A172 (cell line): ENCODE data around the gene PALS2. TPM values are rescaled to one million over a fixed set of nuclear protein-coding genes. Genes with fewer than 3 reads are reported as not detected.

Experiments
- DNase-seq: peaks from one replicate; pipeline ENCODE4 v3.0.0-alpha.2; 2015; ENCODE audit warnings: low spot score
- total RNA-seq: library from RNA; depleted of rRNA; stranded (reverse); fragments of >200 nt; shearing (Covaris generic); gene quantifications from 2 replicates; pipeline ENCODE4 v1.2.3, GENCODE V29; 2014; rRNA removed

PALS2 gene, protein sequence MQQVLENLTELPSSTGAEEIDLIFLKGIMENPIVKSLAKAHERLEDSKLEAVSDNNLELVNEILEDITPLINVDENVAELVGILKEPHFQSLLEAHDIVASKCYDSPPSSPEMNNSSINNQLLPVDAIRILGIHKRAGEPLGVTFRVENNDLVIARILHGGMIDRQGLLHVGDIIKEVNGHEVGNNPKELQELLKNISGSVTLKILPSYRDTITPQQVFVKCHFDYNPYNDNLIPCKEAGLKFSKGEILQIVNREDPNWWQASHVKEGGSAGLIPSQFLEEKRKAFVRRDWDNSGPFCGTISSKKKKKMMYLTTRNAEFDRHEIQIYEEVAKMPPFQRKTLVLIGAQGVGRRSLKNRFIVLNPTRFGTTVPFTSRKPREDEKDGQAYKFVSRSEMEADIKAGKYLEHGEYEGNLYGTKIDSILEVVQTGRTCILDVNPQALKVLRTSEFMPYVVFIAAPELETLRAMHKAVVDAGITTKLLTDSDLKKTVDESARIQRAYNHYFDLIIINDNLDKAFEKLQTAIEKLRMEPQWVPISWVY
- total RNA-seq, result 30.9 and 38.9 TPM in 2 replicates

DNA sequence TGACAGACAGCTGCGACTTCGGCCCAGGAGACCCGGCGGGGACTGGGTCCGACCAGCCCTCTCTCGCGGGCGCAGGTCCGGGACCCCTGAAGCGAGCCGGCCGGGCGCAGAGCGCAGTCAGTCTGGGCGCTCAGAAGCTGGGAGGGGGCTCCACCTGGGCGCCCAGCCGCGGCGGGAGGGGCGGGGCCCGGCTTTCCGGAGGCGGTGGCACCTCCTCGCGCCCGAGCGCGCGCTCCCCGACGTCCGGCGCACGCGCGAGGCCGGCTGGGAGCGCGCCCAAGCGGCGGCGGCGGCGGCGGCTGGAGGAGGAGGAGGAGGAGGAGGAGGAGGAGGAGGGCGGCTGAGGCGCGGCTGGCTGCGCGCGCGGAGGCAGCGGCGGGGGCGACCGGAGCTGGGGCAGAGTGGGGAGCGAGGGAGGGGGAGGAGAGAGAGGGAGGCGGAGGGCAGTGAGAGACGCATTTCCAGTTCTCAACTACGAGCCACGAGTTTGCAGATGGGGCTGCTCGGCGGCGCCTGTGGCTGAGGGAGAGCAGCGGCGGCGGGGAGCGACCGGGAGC, at the start of gene PALS2:
TSS of gene PALS2 (plus strand) at position 456 of the 557 bp plus-strand sequence. CDS start 50,216 bp downstream, outside the sequence.
- DNase-seq, result peak; percentile 80

DNA sequence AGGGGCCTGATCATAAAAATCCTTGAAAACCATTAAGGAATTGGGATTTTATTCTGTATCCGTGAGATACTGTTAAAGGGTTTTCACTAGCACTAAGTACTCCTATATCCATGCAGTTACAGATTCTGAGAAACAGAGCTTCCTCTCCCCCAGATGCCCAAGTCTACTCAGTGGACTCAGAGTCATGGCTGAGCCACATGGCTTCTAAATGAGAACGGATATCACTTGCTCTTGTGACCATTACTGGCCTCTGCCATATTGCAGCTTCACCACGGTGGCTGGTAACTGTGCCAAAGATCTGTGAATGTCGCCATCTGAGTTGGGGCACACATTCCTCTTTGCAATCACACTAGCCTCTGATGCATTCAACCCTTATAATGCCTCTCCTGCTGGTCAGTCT, 42.0 kb upstream of the PALS2 start:
- DNase-seq, result no peak

DNA sequence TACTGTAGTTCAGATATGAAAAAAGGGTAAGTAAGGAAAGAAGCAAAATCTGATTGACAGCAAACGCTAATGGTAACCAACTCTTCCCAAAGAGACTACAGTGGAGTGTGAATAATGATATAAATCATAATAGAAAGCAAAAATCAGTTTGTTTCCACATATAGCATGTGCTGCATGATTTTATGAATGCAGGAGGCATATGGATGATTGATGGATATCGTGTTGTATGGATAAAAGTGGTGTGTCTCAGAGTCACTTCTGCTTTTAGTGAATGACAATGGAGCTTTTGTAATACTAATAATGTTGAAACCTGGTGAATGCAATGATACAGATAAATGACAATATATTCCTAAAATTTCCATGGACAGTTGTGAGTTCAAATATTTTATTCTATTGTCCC, 36.6 kb upstream of the PALS2 start:
- no peak for DNase-seq

DNA sequence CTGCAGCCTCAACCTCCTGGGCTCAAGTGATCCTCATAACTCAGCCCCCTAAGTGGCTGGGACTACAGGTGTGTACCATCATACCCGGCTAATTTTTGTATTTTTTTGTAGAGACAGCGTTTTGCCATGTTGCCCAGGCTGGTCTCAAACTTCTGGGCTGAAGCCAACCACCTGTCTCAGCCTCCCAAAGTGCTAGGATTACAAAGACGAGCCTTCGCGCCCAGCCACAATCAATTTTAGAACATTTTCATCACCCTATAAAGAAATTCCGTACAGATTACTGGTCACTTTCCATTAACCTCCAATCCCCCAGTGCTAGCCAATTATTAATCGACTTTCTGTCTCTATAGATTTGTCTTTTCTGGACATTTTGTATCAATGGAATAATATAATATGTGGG, 32.3 kb upstream of the PALS2 start:
- DNase-seq, result no peak

DNA sequence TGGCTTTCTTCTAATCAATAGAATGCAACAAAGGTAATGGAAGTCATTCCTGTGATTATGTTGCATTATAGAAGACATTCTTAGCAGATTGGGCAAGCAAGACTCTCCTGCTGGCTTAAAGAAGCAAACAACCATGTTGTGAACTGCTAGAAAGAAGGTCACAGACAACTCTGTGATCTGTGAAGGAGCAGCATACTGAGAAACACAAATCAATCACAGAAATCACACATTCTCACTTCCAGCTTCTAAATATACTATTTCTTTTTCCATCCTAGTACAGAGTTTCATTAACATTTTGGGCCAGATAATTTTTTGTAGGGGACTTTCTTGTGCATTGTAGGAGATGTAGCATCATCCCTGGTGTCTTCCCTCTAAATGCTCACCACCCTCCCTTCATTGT, 28.0 kb upstream of the PALS2 start:
- DNase-seq, result no peak

DNA sequence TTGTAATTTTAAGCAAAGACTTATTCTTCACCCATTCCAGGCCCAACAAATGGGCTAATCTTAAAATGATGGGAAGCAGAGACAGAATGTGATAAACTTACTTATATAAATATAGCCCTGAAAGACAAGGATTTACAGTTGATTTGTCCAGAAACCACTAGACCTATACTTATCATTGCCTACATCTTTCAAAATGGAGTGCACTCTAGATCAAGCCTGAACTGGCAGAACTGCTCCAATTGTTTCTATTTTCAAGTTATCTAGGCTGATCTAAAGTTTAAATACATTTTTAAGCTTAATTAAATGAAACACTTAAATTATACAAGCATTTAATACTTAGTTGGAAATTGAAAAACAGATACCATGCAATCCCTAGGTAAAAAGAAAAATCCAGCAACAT, 24.9 kb upstream of the PALS2 start:
- DNase-seq, result no peak

DNA sequence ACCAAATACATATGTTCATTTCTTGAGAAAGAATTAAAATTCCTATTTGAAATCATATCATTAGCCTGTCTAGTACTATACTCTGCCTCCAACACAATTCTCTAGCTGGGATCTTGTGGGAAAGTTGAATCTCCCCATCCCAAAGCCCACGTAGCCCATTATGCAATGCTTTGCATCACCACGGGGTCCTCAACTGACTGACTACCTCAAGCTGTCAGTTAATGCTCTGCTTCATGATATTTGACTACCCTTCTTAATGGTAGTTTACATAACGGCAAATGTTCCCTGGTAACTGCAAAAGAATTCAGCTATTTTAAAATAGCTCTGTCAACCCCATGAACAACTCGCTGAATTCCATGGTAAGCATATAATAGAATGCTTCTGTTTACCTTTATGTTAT, 23.3 kb upstream of the PALS2 start:
- DNase-seq, result no peak

DNA sequence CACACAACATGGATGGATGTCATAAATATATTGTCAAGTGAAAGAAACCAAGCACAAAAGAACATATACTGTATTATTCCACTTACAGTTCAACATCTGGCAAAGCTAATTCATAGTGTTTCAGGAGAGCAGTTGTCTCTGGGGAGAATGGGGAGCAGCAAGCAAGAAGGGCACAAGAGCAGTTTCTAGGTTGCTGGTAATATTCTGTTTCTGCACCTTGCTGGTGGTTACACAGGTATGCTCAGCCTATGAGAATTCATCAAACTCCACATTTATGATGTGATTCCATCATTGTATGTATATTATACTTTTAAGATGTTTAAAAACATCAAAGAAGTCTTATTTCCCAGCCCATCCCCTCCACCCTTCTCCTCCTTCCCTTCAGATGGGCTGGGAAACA, 18.1 kb upstream of the PALS2 start:
- DNase-seq, result no peak

DNA sequence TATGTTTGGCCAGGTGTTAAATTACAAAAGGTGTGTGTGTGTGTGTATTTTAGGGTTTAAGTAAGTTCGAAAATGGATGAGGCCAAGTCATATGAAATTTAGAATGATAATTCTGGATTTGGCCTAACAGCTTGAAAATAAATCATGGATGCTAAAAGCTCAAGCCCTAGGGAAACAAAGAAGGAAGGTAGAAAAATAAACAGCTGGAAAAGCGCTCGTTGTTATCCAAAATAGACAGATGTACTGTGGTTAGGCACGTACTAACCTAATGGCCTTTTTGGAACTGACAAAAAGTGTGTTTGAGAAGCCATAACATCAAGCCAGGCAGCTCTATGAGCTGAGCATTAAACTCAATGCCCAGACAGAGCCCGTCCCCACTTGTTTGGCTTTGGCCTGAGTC, 17.5 kb upstream of the PALS2 start:
- no peak for DNase-seq

DNA sequence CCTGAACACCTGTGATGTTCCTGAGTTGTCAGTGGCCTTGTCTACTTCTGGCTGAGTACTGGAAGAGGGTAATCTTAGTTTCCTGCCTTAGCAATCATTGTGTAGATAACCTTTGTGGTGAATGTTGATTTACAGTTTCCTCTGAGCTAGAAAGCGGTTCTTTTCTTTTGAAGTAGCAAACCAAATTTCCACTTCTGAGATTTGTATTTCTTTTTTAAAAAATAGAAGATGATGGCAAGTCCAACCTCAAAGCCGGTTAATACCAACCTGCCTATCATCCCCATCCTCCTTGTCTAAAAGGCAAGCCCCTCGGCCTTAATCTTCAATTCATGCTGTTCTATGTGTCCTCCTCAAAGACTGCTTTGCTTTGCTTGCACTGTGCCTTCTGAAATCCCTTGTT, 12.5 kb upstream of the PALS2 start:
- no peak for DNase-seq

DNA sequence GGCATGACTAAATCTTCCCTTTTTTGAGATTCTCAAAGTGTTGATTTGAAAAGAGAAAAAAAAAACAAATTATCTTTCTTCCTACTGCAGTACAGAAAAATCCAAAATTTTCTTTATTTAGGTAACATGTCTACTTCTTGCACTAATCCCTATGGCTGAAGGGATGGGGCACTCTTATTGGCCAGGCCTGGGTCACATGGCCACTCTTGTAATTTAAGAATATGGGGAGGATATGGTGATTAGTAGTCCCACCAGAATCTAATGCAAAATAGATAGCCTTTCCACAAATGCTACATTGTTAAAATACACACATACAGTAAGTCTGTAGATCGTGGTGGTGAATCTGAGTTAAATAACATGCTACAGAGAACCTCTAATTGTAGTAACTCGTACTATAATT, 7.0 kb upstream of the PALS2 start:
- DNase-seq, result no peak

DNA sequence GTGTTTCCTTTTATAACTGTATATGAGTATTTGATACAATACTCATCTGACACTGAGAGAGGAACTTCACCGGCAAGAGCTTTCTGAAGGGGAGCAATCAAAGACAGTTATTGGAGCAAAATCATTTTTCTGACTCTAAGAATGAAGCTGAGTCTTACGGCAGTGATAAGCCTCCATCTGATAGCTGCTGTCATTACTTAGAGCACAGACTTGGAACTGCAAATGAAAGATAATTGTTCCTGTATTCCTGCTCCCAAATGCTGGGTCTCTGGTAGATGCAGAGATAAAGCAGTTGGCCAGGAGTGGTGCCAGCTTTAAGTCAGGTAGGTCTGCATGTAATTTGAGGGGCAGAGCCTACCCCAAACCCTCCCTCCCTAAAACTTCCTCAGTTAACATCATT, 2.3 kb upstream of the PALS2 start:
- no peak for DNase-seq

DNA sequence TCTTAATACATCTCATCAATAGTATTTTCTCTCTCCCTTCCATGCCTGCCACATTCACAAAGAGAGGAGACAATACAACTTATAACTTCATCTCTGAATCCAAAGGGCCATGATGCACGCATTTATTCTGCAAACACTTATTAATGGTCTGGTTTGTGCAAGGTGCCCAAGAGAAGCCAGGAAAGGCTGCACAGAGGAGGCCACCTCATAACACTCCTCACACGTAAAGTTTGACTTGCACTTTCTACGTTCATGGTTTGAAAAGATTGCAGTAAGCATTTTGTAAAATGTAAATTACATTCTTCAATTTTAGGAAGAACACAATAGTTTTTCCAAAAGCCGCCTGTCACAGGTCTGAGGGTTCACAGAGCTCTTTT, 1.2 kb upstream of the PALS2 start:
- DNase-seq, result no peak

DNA sequence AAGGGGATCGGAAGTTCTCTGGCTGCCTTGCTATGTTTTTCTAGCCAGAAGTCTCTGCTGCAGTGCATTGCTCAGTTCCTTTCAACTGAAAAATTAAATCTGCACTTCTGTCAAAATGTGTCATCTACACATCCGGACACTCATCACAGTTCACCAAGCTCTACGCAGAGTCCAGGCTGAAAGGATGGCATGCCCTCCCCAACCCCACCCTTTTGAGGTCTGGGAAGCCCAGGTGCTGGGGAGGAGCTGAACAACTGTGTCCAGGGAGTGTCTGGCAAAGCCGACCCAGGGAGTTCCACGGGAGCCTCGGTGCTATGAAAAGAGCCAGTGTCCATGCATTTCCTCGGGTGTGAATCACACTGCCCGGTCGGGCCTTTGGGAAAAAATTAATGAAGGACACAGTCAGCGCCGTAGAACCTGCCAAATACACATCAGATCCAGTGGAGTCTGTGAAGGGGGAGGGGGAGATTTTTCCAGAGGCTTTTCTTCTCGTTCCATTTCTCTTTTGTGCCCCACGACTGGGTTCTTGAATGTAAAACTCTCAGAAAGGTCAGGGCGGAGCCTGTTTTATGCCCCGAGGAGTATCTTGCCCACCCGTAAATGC, 757 bp upstream of the PALS2 start:
- DNase-seq, result peak; percentile 73

DNA sequence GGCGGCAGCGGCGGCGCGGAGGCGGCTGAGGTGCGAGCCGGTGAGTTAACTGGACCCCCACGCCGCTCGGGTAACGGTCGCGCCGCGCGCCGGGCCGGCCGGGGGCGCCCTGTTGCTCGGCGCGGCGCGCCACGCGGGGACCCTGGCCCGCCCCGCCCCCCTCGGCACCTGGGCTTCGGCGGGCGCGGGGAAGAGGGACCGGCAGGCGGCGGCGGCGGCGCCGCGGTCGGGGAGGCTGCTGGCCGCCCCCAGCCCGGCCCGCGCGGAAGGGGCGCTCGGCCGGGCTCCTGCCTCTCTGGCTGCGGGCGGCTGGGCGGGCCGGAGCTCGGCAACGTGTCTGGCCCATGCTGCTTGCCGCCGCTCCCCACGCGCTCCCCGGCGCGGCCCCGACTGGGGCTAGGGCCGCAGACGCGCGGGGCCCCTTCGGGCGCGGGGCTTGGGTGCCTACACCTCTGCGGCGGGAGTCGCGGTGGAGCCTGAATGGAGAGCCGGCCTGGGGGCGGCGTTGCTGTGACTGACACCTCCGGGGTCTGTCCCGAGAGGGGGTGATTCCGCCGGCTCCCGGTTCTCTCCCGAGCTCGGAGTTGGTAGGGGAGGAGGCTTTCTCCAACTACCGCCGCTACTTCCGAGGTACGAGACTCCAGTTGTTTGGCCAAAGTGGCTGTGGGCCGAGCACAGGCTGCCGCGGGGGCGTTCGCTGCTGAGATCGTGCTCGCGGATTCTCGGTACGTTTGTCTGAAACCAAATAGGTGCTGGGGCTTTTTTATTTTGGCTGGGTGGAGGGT, 494 bp downstream of the PALS2 start:
- peak; percentile 29 for DNase-seq

DNA sequence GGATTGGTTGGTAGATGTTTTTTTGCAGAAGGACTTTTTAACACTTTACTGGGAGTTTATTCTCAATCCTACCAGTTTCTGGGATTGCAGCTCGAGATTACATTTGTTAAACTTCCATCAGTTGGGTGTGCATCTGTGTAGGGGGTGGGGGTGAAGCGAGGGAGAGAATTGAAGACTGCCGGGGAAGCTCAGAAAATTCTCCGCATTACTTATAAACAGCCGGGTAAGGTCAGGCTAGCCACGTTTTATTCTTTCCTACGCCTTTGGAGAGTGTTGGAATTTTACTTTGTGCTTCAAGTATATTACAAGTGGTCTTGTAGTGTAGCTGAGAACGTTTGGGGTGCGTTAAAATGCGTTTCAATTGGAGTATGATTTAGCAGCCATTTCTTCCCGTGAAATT, 1.1 kb downstream of the PALS2 start:
- no peak for DNase-seq

DNA sequence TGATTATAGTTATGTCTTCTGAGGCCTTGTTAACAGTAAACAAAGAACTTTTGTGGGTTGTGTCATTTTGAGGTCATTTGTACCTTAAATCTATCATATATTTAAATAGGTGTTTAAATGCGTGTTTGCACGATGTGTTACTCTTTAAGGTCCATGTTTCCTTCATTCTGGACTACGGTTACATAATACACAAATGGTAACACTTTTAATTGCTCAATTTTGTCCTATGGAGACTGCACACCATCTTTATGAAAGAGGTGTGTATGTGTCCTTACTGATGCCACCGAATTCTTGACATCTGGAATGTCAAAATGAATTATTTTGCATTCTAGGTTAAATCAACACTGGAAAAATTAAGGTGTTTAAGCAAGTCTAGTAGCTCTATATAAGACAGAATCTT, 1.7 kb downstream of the PALS2 start:
- no peak for DNase-seq

DNA sequence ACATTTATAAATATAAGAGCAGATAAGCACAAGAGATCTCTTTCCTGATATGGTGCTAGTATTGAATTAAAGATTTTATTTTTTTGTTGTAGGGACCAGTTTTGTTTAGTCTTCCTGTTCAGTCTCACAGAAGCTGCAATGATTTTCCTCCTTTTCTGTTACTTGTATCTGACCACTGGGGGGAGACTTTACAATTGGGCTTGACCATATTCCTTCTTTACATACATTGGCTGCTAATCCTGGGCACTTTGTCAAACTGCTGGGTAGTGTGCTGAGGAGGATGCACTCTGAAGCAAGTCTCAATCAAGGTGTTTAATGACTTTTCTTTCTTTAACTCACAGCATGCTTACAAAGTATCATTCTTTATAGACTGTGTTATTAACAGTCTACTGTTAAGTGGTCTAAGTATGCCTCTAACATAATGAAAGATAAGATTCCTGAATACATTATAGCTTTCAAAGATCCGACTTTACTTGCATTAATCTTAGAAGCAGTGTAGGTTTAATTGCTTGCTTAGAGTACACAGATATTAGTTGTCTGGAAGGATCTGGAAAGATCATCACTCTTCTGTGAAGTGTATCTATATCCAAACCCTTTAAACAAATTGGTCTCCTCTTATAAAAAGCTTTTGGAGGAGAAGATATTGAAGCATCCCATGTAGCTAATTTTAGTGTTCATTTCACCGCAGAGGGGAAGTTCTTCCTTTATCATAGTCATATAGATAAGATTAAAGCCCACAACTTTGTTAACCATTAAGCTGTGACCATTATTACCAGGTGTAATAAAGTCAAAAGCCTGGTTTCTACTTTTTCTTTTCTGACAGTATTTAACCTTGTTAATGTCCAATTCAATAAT, 3.1 kb downstream of the PALS2 start:
- DNase-seq, result peak; percentile 78

DNA sequence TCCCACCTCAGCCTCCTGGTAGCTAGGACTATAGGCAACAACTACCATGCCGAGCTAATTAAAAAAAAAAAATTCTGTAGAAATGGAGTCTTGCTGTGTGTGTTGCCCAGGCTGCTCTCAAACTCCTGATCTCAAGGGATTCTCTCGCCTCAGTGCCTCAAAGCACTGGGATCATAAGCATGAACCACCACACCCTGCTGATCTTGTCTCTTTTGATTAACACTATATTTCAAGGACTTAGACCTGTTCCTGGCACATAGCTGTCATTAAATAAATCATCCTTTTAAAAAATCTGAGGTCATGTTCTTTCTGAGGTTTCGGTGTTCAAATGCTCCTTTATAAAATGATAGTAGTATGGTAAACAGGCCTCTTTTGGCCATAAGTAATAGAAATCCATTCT, 4.8 kb downstream of the PALS2 start:
- DNase-seq, result no peak

DNA sequence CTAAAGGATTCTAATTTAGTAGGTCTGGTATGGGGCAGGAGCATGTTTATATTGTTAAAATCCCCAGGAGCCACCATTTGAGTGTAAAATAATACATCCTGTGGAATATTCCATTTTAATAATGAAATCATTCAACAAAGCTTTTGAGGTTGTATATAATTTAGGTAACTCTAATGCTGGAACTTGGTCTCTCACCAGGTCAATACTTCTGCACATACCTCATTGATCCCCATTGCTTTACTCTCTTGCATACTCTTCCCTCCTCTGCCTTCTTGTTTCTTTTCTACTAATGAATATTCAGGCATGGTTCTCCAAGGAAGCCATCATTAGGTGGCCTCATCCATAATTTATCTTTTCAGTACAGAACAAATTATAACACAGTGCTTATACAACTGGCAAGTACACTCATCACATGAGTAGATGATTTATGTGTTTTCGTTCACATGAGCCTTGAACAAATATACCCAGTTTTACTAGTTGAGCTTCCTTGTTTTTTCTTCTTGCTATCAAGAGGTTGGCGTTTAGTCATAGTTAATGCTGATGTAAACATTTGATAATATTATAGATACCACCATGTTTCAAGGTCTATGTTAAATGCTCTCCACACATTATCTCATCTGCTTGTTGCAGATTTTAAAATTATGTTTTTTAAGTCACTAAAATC, 7.2 kb downstream of the PALS2 start:
- DNase-seq, result peak; percentile 11

DNA sequence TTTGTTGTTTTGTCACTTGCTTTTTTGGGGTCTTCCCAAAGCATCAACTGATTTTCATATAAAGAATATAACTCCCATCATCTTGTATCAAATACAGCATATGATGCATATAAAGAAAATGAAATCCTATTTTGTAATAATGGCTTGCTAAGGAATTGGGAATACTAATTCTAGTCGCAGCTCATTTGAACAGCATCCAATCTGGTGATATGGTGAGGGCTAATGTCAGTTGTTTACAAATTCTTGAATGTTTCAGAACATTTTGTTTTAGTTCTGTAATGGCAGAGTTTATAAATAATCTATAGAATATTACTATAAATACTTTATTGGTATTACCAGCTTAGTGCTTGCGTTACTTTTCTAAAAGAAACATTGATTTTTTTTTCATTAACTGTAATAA, 8.9 kb downstream of the PALS2 start:
- no peak for DNase-seq
